Coronary artery (tissue), 2 donors: ENCODE results near the gene PHYKPL.
"Not testable (repeated sequence)": the region's sequence is repeated elsewhere in the genome, so short reads cannot be mapped to it uniquely, and the experiment has no call there.

Experiments used
- DNase-seq: peaks from one replicate; pipeline ENCODE4 v3.0.0-alpha.2; 2017; ENCODE audit warnings: low spot score
- H3K27ac ChIP-seq, 2 donors: fragments of 200-600 bp; sonication (generic); one replicate each; pipeline ENCODE4 v1.5.1; 2016 to 2019
- H3K4me3 ChIP-seq: fragments of 200-600 bp; sonication (generic); 2 replicates; pipeline ENCODE4 v1.5.1; 2016; ENCODE audit warnings: mild to moderate bottlenecking, moderate library complexity
- CTCF ChIP-seq: fragments of 200-600 bp; sonication (generic); IDR thresholded peaks from one replicate; pipeline ENCODE4 v1.5.1; 2019; ENCODE audit warnings: antibody characterized with exemption

Gene PHYKPL

GRCh38 chr5:178245389-178245788 is 12.8 kb upstream of the PHYKPL start:
- no peak for TF ChIP-seq CTCF
- no peak for DNase-seq
- H3K27ac ChIP-seq: no peak overlapping the region
- no peak overlapping the region for H3K4me3 ChIP-seq

- no peak overlapping the region for H3K27ac ChIP-seq
- no peak overlapping the region for H3K4me3 ChIP-seq
- DNase-seq: no peak
- TF ChIP-seq CTCF: no peak
Measured at GRCh38 chr5:178244576-178244975, 12.0 kb upstream of the PHYKPL start.

GRCh38 chr5:178242416-178242815 is 9.8 kb upstream of the PHYKPL start:
- Histone ChIP-seq H3K4me3 (no peak overlapping the region), H3K27ac (no peak overlapping the region)
- no peak for TF ChIP-seq CTCF
- DNase-seq: no peak

GRCh38 chr5:178241688-178242231 is 9.2 kb upstream of the PHYKPL start:
- DNase-seq: no peak
- peak overlapping the region in 1 of 2 donors; percentile 69 for H3K27ac ChIP-seq
- no peak overlapping the region for H3K4me3 ChIP-seq
- TF ChIP-seq CTCF: no peak

- no peak overlapping the region for H3K4me3 ChIP-seq
- TF ChIP-seq CTCF: no peak
- H3K27ac ChIP-seq: peak overlapping the region in 1 of 2 donors; percentile 69
- no peak for DNase-seq
Measured at GRCh38 chr5:178241231-178241663, 8.6 kb upstream of the PHYKPL start.

GRCh38 chr5:178240766-178241165 is 8.2 kb upstream of the PHYKPL start:
- TF ChIP-seq CTCF: no peak
- peak overlapping the region in 1 of 2 donors; percentile 75 for H3K27ac ChIP-seq
- H3K4me3 ChIP-seq: no peak overlapping the region
- no peak for DNase-seq

- no peak for DNase-seq
- TF ChIP-seq CTCF: no peak
- no peak overlapping the region for H3K4me3 ChIP-seq
- peak overlapping the region in 1 of 2 donors; percentile 75 for H3K27ac ChIP-seq
Measured at GRCh38 chr5:178240341-178240741, 7.7 kb upstream of the PHYKPL start.

- H3K4me3 ChIP-seq, DNase-seq: not testable (repeated sequence)
- H3K27ac ChIP-seq: peak overlapping the region in 1 of 2 donors; percentile 75
Measured at GRCh38 chr5:178239626-178240301, 7.2 kb upstream of the PHYKPL start.
